Tibial nerve (tissue), 4 donors: ENCODE measurements around the gene ZNF792. TPM values are rescaled to one million over a fixed set of nuclear protein-coding genes. Genes with fewer than 3 reads are reported as not detected.
"Not testable (repeated sequence)": the region's sequence is repeated elsewhere in the genome, so short reads cannot be mapped to it uniquely, and the experiment has no call there.

ENCODE experiments used
- DNase-seq, 2 donors: peaks; one replicate each; pipeline ENCODE4 v3.0.0-alpha.2; 2019; ENCODE audit warnings: low spot score in 2 of 2
- H3K27ac ChIP-seq, 4 donors: fragments of 200-600 bp; sonication (generic) in 3 of 4; one replicate each; pipeline ENCODE4 v1.5.1; 2017 to 2019; ENCODE audit warnings: mild to moderate bottlenecking in 1 of 4
- H3K27me3 ChIP-seq, 2 donors: fragments of 200-600 bp; sonication (generic) in 1 of 2; one replicate each; pipeline versions ENCODE4 v1.5.1 to v1.6.0; 2017 to 2019
- H3K36me3 ChIP-seq, 3 donors: fragments of 200-600 bp; sonication (generic); one replicate each; pipeline ENCODE4 v1.5.1; 2018 to 2019
- H3K4me1 ChIP-seq, 4 donors: fragments of 200-600 bp; sonication (generic) in 3 of 4; one replicate each; pipeline ENCODE4 v1.5.1; 2017 to 2019
- H3K4me3 ChIP-seq, 4 donors: fragments of 200-600 bp; sonication (generic) in 3 of 4; one replicate each; pipeline ENCODE4 v1.5.1; 2017 to 2019; ENCODE audit warnings: mild to moderate bottlenecking in 1 of 4, moderate library complexity in 1 of 4
- H3K9me3 ChIP-seq, 4 donors: fragments of 200-600 bp; sonication (generic) in 3 of 4; one replicate each; pipeline ENCODE4 v1.5.1; 2017 to 2019
- CTCF ChIP-seq, 5 experiments: fragments of 200-600 bp in 3 of 5; fragments of 450-650 bp in 2 of 5; sonication (generic) in 3 of 5; IDR thresholded peaks; one replicate each; pipeline ENCODE4 v1.5.1; 2016 to 2019; ENCODE audit warnings: antibody characterized with exemption in 5 of 5, mild to moderate bottlenecking in 3 of 5, moderate library complexity in 2 of 5
- EP300 ChIP-seq, 2 donors: sonication (generic); formaldehyde crosslinking; IDR thresholded peaks; one replicate each; pipeline ENCODE4 v1.6.1; 2017; ENCODE audit warnings: antibody characterized with exemption in 2 of 2, mild to moderate bottlenecking in 1 of 2
- POLR2A ChIP-seq, 2 donors: fragments of 450-650 bp; IDR thresholded peaks; one replicate each; pipeline ENCODE4 v1.6.1; 2017; ENCODE audit warnings: antibody characterized with exemption in 2 of 2, mild to moderate bottlenecking in 2 of 2, moderate library complexity in 2 of 2
- WGBS, 2 donors: methylation state at CpG; one replicate each; pipeline ENCODE4 v1.1.5; 2018; 5-methylcytosine and 5-hydroxymethylcytosine counted together
- total RNA-seq, 4 donors: library from RNA; depleted of rRNA; stranded (reverse); fragments of >200 nt; gene quantifications; one replicate each; pipeline ENCODE4 v1.1.0, GENCODE V29; 2016

ZNF792 gene
- total RNA-seq, 4 donors from 2014 or later = 2.3 to 7.1 (median 5.5) TPM

GRCh38 chr19:34995551-34995950 lies 31.5 kb upstream of the ZNF792 start:
- peak overlapping the region in 1 of 4 donors; percentile 100 for H3K27ac ChIP-seq
- WGBS, 2 donors = 94 to 95% methylated on average over 8 of the region's 8 CpGs
- no peak for DNase-seq
- no peak overlapping the region for H3K4me3 ChIP-seq
- H3K4me1 ChIP-seq = peaks cover 0 to 58% (median 22%) of the 10 kb centered on the region in 4 donors
- H3K9me3 ChIP-seq = no peaks in the 10 kb centered on the region
- H3K27me3 ChIP-seq = no peaks in the 10 kb centered on the region
- no peak for TF ChIP-seq POLR2A (IDR thresholded peaks at IDR 0.05)
- TF ChIP-seq EP300 (IDR thresholded peaks at IDR 0.05) = no peak
- no peak for TF ChIP-seq CTCF (IDR thresholded peaks at IDR 0.05)
- no peaks in the 10 kb centered on the region for H3K36me3 ChIP-seq

- Histone ChIP-seq H3K4me3 (no peak overlapping the region), H3K4me1 (peaks cover 0 to 58% (median 22%) of the 10 kb centered on the region in 4 donors), H3K9me3 (no peaks in the 10 kb centered on the region), H3K27ac (peak overlapping the region in 2 of 4 donors; percentile 40 to 100), H3K36me3 (no peaks in the 10 kb centered on the region), H3K27me3 (no peaks in the 10 kb centered on the region)
- no peak for DNase-seq
- 79 to 86% methylated on average over 12 to 17 of the region's 17 CpGs for WGBS, 2 donors
- no peak for TF ChIP-seq CTCF (IDR thresholded peaks at IDR 0.05)
Measured at GRCh38 chr19:34994643-34995541, 30.9 kb upstream of the ZNF792 start.

DNA sequence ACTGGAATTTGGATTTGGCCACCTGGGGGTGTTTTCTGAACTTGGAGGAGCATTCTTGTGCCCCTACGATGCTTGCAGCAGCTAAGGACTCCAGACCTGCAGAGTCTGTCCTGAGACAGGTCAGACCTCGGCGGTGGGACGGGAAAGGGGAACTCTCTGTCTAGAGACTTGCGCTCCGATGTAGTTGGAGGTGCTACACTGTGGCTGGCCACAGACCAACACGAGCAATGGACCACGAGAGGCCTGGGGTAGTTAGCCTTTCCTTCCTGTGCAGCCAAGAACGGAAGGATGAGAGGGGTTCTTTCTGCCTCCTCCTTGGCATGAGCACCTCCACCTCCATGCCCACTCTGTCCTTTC lies 30.2 kb upstream of the ZNF792 start:
- 80 to 82% methylated on average over 9 of the region's 9 CpGs for WGBS, 2 donors
- no peak for DNase-seq
- Histone ChIP-seq H3K9me3 (no peaks in the 10 kb centered on the region), H3K4me1 (peaks cover 0 to 52% (median 20%) of the 10 kb centered on the region in 4 donors), H3K27ac (peak overlapping the region in 2 of 4 donors; percentile 40 to 100), H3K36me3 (no peaks in the 10 kb centered on the region), H3K4me3 (no peak overlapping the region), H3K27me3 (no peaks in the 10 kb centered on the region)
- TF ChIP-seq EP300 (IDR thresholded peaks at IDR 0.05) (no peak), CTCF (IDR thresholded peaks at IDR 0.05) (no peak)

DNA sequence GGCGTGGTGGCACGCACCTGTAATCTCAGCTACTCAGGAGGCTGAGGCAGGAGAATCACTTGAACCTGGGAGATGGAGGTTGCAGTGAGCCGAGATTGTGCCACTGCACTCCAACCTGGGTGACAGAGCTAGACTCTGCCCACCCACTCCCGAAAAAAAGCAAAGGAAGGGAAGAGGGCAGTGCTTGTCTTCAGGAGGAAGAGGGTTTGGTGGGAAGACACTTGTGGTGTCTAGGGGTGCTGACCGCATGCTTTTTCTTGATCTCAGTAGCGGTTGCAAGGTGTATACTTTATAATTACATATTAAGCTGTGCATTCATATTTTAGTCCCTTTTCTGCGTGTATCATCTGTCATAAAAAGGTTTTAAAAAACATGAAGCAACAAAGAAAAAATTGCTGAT lies 28.6 kb upstream of the ZNF792 start:
- DNase-seq, H3K27ac ChIP-seq, H3K27me3 ChIP-seq, H3K9me3 ChIP-seq, H3K4me3 ChIP-seq, H3K36me3 ChIP-seq: not testable (repeated sequence)
- whole genome bisulfite sequencing, 2 donors = 80 to 92% methylated on average over 7 of the region's 7 CpGs
- H3K4me1 ChIP-seq = peaks cover 0 to 35% (median 9%) of the 10 kb centered on the region in 4 donors

DNA sequence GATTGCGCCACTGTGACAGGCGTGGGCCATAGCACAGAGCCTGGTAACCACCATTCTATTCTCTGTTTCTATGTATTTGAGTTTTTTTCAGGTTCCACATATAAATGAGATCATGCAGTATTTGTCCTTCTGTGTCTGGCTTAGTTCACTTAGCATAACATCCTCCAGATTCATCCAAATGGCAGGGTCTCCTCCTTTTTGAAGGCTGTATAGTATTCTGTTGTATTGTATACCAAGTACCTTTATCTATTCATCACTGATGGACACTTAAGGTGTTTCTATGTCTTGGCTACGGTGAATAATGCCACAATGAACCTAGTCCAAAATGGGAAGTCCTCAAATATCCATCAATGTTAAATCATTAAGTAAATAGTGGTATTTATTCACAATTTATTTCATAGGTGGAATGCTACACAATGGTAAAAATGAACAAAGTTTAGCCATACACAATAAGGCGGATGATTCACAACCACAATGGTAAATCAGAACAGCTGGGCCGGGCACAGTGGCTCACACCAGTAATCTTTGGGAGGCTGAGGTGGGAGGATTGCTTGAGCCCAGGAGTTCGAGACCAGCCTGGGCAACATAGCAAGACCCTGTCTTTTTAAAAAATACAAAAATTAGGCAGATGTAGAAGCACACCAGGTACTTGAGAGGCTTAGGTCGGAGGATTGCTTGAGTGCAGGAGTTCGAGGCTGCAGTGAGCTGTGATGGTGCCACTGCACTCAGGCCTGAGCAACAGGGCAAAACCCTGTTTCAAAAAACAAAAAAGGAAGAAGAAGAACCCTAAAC lies 27.7 kb upstream of the ZNF792 start:
- Histone ChIP-seq H3K4me1 (peaks cover 0 to 26% (median 5%) of the 10 kb centered on the region in 4 donors), H3K27ac (no peak overlapping the region), H3K9me3 (no peaks in the 10 kb centered on the region), H3K36me3 (no peaks in the 10 kb centered on the region), H3K4me3 (no peak overlapping the region), H3K27me3 (no peaks in the 10 kb centered on the region)
- no peak for DNase-seq
- TF ChIP-seq EP300 (IDR thresholded peaks at IDR 0.05) (no peak), CTCF (IDR thresholded peaks at IDR 0.05) (no peak), POLR2A (IDR thresholded peaks at IDR 0.05) (no peak)
- whole genome bisulfite sequencing, 2 donors = 90 to 95% methylated on average over 8 of the region's 8 CpGs
